DOHH2 (cell line): ENCODE data around the gene MEIOB.

ENCODE experiments used
- CTCF ChIP-seq: fragments of 200-600 bp; sonication (generic); IDR thresholded peaks from one replicate; pipeline ENCODE4 v1.5.1; 2014; ENCODE audit warnings: antibody characterized with exemption, mild to moderate bottlenecking, low read depth, low read length; ENCODE audit not compliant: poor library complexity, severe bottlenecking
- EZH2phosphoT487 ChIP-seq: fragments of 200-600 bp; sonication (generic); IDR thresholded peaks from 2 replicates; pipeline ENCODE4 v1.6.1; 2017; ENCODE audit warnings: borderline replicate concordance, mild to moderate bottlenecking, antibody characterized with exemption, low read length, moderate library complexity, mixed read lengths

GRCh38 chr16:1902547-1903219 lies 30.7 kb upstream of the MEIOB start:
- TF ChIP-seq CTCF (no peak), EZH2phosphoT487 (no peak)
